ENCODE measurements around the gene KIF16B. TPM values are rescaled to one million over a fixed set of nuclear protein-coding genes. Genes with fewer than 3 reads are reported as not detected.
"Not testable (repeated sequence)": the region's sequence is repeated elsewhere in the genome, so short reads cannot be mapped to it uniquely, and the experiment has no call there.

Gene KIF16B
- total RNA-seq, 2 experiments from 2014 or later, result 7.7 to 7.9 TPM

DNA sequence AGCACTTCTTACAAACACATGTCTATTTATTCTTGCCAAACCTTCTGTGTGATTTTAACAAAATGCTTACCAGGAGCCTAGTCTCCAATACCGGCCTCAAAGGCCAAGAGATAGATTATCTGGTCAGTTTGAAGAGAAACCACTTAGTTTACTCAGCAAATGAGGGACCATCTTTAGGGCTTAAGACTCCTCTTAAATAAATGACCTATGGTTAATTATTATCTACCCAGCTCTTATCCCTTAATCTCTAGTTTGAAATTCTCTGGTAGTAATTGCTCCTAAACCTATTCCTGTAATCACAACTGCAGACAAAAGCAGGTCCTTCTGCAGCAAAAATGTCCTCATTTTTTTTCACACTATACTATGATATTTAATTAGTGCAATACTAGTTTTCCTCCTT is 301.8 kb downstream of the KIF16B start:
- no peaks in the 10 kb centered on the region for H3K27me3 Mint-ChIP-seq
- intact Hi-C loops (cut with micrococcal nuclease), result no loop called here
- ChIA-PET POLR2A (no interaction called here), CTCF (no interaction called here)
- H3K36me3 Mint-ChIP-seq, result peaks cover 43% of the 10 kb centered on the region
- H3K4me1 Mint-ChIP-seq (ENCODE audit: low read depth), result no peaks in the 10 kb centered on the region
- H3K9me3 Mint-ChIP-seq, result peaks cover 19% of the 10 kb centered on the region
- H3K27ac Mint-ChIP-seq, result no peak overlapping the region
- no peak overlapping the region for H3K4me3 Mint-ChIP-seq
- no peak for DNase-seq

DNA sequence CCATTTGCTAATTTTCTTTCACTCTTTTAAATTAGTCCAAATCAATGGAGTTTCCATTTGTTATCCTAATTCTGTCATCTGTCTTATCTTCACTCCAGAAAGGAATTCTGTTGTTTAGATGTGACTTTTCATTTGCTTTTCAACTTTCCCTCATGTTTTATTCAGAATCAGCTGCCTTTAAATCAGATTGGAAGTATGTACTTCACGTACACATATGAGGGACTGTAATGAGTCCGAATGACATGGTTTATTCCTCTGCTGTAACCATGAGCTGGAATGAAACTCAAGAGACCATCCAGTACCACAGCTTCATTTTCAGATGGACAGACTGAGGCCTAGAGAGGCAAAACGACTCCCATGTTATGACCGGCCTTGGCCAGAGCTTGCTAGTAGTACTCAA is 302.3 kb downstream of the KIF16B start:
- no peak for DNase-seq
- no peaks in the 10 kb centered on the region for H3K27me3 Mint-ChIP-seq
- peaks cover 23% of the 10 kb centered on the region for H3K9me3 Mint-ChIP-seq
- H3K36me3 Mint-ChIP-seq, result peaks cover 43% of the 10 kb centered on the region
- intact Hi-C loops (cut with micrococcal nuclease), result no loop called here
- POLR2A ChIA-PET, result no interaction called here
- no peaks in the 10 kb centered on the region for H3K4me1 Mint-ChIP-seq (ENCODE audit: low read depth)
- H3K27ac Mint-ChIP-seq, result no peak overlapping the region
- H3K4me3 Mint-ChIP-seq, result no peak overlapping the region
- CTCF ChIA-PET, result no interaction called here

DNA sequence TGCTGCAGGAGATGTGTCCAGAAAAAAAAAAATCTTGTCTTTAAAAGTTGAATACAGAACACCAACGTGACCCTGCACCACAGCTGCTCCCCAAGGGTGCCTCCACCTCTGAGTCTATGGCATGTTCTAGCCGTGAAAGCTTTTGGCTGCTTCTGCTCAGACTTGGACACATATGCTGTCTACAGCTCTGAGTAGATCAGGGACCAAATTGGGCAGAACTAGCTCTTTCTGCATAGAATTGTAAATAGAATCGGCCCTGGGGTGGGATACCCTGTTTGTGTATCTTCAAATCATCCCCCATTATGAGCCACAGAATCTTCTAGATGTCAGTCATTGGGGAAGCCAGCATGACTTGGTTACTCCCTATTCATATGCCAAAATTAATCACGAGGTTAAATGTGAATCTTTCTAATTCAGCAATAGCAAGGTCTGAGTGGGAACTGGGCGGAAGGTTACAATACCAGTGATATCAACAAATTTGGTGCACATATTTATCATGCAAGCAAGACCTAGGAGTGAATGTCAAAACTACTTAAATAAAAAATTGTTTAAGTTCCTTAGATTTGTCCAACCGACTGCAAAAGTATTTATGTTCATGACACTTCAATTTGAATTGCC is 302.8 kb downstream of the KIF16B start:
- Mint-ChIP-seq H3K27me3 (no peaks in the 10 kb centered on the region), H3K27ac (no peak overlapping the region), H3K4me1 (ENCODE audit: low read depth) (no peaks in the 10 kb centered on the region), H3K9me3 (peaks cover 29% of the 10 kb centered on the region), H3K4me3 (no peak overlapping the region), H3K36me3 (peaks cover 43% of the 10 kb centered on the region)
- ChIA-PET CTCF (no interaction called here), POLR2A (no interaction called here)
- intact Hi-C loops (cut with micrococcal nuclease), result no loop called here
- DNase-seq, result no peak

DNA sequence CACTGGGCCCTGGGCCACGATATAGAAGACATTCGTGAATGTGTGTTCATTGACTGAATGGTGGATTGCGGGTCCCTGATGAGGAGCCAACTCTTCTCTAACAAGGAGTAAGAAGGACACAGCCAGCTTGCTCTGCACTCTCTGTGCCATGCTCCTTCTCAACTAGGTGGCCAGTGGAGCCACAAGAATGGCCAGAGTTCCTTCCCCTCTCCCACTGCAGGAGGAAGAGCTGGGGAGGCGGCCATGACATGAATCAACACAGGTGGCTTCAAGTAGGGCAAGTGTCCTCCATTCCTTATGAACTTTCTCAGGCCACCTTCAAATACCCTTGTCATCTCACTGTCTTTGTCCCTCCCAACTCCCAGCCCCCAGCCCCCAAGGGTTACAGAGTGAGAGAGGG is 305.7 kb downstream of the KIF16B start:
- H3K4me1 Mint-ChIP-seq (ENCODE audit: low read depth), result no peaks in the 10 kb centered on the region
- H3K9me3 Mint-ChIP-seq, result peaks cover 30% of the 10 kb centered on the region
- peaks cover 24% of the 10 kb centered on the region for H3K36me3 Mint-ChIP-seq
- H3K4me3 Mint-ChIP-seq, result no peak overlapping the region
- CTCF ChIA-PET, result no interaction called here
- POLR2A ChIA-PET, result no interaction called here
- intact Hi-C loops (cut with micrococcal nuclease), result no loop called here
- no peak overlapping the region for H3K27ac Mint-ChIP-seq
- no peaks in the 10 kb centered on the region for H3K27me3 Mint-ChIP-seq
- DNase-seq, result no peak

DNA sequence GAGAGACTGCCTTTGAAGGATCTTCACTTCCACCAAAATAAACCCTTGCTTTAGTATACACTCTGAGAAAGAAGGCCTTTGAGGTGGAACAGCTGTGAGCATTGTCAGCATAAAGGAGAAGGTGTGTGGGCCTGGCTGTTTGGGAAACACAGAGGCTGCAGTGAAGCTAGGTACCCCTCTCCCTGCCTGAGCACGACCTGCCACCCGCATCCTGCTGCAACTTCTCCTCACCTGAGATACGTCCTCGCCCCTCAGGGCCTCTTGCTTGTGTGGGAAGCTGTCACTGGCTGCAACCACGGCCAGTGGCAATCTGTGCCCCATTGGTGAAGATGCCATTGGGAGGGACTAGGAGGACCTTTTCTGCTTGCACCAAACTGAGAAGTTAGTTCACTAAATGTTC is 307.9 kb downstream of the KIF16B start:
- H3K9me3 Mint-ChIP-seq, result peaks cover 30% of the 10 kb centered on the region
- H3K4me1 Mint-ChIP-seq (ENCODE audit: low read depth), result no peaks in the 10 kb centered on the region
- no peaks in the 10 kb centered on the region for H3K27me3 Mint-ChIP-seq
- H3K27ac Mint-ChIP-seq, result no peak overlapping the region
- intact Hi-C loops (cut with micrococcal nuclease), result no loop called here
- CTCF ChIA-PET, result no interaction called here
- peaks cover 15% of the 10 kb centered on the region for H3K36me3 Mint-ChIP-seq
- no peak overlapping the region for H3K4me3 Mint-ChIP-seq
- POLR2A ChIA-PET, result no interaction called here
- no peak for DNase-seq

DNA sequence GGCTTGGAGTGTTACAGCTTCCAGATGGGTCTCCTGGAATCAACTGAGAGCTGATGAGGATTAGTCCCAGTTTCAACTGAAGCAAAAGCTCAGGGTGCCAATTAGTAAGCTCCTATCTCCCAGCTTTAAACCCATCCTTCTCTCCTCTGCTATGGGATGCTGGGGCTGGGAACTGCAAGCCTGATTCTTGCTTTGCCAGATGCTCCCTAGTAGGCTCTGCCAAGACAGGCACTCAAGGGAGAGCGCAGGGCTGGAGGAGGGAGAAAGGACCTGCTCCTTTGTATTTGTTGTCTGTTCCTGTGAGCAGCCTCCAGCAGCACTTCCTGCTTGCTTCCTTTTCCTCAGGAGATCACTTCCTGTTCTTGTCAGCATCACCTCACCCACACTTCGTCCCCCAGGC is 309.7 kb downstream of the KIF16B start:
- no peak for DNase-seq
- Mint-ChIP-seq H3K36me3 (peaks cover 13% of the 10 kb centered on the region), H3K4me1 (ENCODE audit: low read depth) (no peaks in the 10 kb centered on the region), H3K27me3 (no peaks in the 10 kb centered on the region), H3K9me3 (peaks cover 26% of the 10 kb centered on the region), H3K27ac (no peak overlapping the region), H3K4me3 (no peak overlapping the region)
- ChIA-PET POLR2A (no interaction called here), CTCF (no interaction called here)
- intact Hi-C loops (cut with micrococcal nuclease), result no loop called here

DNA sequence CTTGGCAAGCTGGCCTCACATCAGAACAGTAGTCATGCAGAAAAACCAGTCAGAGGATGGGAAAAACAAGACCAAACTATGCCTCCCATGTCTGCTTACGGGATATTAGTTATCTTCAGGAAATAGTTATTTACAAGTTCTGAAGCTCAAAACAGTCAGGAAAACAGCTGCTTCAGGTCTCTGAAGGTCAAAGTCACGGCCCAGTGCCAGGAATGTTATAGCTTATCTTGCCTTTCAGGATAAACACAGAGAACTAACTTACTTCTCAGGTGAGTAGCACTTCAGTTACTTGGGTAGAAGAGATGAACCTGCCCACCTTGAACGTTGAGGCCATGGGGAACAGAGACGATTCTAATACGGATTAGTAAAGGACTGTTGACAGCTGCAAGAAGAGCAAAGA is 310.7 kb downstream of the KIF16B start:
- CTCF ChIA-PET, result interaction anchor here (1.4 kb wide), 1 partner anchor 213 kb away, joined by 3 read pairs; no protein-coding TSS in a partner anchor

DNA sequence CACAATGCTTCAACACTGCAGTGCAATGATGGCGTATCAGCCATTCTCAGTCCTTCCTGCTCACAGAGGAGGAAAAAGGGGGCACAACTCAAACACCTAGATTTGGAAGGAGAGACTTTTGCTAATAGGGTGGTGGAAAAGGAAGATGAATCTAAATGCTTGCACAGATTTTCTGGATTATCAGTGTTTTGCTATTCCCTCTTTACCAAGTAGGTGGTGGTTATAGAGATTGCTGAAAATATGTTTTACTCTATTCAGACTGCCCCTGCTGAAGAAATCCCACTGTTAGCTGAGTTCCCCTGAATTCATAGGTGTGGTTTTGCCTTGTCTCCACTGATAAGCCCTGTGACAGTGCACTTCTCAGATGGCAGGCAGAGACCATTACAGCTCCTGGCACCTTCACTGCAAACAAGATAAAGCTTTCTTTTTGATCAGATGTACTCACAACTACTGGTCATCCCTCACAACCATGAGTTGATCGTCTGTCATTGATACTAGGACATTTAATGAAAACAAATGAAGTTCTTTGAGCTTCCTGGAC is 311.4 kb downstream of the KIF16B start:
- peaks cover under 1% of the 10 kb centered on the region for H3K36me3 Mint-ChIP-seq
- H3K9me3 Mint-ChIP-seq, result peaks cover 15% of the 10 kb centered on the region

More for the DNA sequence above, 310.7 kb downstream of the KIF16B start:
- intact Hi-C loops (cut with micrococcal nuclease), result no loop called here
- H3K9me3 Mint-ChIP-seq, result peaks cover 23% of the 10 kb centered on the region
- H3K27ac Mint-ChIP-seq, result no peak overlapping the region
- no peaks in the 10 kb centered on the region for H3K4me1 Mint-ChIP-seq (ENCODE audit: low read depth)
- H3K27me3 Mint-ChIP-seq, result no peaks in the 10 kb centered on the region
- no peak overlapping the region for H3K4me3 Mint-ChIP-seq
- POLR2A ChIA-PET, result no interaction called here
- peaks cover 7% of the 10 kb centered on the region for H3K36me3 Mint-ChIP-seq
- no peak for DNase-seq

DNA sequence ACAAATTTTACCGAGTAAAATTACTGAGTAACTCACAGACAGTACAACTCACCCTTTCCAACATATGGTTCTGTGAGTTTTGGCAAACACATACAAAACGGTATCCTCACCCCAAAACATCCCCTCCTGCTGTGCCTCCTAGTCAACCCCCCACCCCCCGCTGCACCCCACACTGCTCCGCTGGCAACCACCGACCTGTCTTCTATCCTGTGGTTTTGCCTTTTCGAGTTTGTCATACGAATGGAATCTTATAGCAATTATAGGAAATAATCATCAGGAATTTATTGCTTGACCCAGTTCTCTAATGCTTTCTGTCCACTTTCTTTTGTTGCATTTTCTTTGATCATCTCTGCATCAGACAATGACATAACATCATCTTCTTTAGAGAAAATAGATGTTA is 312.3 kb downstream of the KIF16B start:
- Mint-ChIP-seq H3K9me3 (peaks cover 6% of the 10 kb centered on the region), H3K4me3 (no peak overlapping the region)

More for the DNA sequence above, 311.4 kb downstream of the KIF16B start:
- H3K27ac Mint-ChIP-seq, result no peak overlapping the region
- H3K4me3 Mint-ChIP-seq, result no peak overlapping the region
- no peak for DNase-seq
- intact Hi-C loops (cut with micrococcal nuclease), result no loop called here
- POLR2A ChIA-PET, result no interaction called here
- no peaks in the 10 kb centered on the region for H3K27me3 Mint-ChIP-seq
- CTCF ChIA-PET, result interaction anchor here (1.4 kb wide), 1 partner anchor 214 kb away, joined by 3 read pairs; no protein-coding TSS in a partner anchor
- H3K4me1 Mint-ChIP-seq (ENCODE audit: low read depth), result no peaks in the 10 kb centered on the region

DNA sequence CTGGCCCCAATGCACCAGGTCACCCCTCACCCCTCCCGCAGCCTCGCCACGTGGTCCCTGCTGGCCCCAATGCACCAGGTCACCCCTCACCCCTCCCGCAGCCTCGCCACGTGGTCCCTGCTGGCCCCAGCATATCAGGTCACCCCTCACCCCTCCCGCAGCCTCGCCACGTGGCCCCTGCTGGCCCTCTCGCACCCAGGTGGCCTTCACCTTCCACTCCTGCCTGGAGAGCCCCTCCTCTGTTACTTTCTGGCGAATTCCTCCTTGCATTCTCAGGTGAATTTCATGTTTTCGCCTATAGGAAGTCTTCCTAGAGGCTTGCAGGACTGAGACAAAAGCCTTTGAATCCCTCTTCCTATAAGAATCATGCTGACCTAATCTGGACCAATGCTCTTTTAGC is 313.1 kb downstream of the KIF16B start:
- intact Hi-C loops (cut with micrococcal nuclease), result not testable (repeated sequence)

More for the DNA sequence above, 312.3 kb downstream of the KIF16B start:
- DNase-seq, result no peak
- intact Hi-C loops (cut with micrococcal nuclease), result no loop called here
- Mint-ChIP-seq H3K36me3 (no peaks in the 10 kb centered on the region), H3K27ac (no peak overlapping the region), H3K27me3 (no peaks in the 10 kb centered on the region), H3K4me1 (ENCODE audit: low read depth) (no peaks in the 10 kb centered on the region)
- ChIA-PET CTCF (no interaction called here), POLR2A (no interaction called here)

DNA sequence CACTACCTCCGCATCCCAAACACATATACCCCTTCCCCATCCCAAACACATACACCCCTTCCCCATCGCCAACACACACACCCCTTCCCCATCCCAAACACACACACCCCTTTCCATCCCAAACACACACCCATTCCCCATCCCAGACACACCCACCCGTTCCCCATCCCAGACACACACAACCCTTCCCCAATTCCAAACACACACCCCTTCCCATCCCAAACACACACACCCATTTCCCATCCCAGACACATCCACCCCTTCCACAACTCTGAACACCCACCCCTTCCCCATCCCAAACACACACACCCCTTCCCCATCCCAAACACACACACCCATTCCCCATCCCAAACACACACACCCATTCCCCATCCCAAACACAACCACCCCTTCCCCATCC is 314.5 kb downstream of the KIF16B start:
- CTCF ChIA-PET, result no interaction called here

More for the DNA sequence above, 313.1 kb downstream of the KIF16B start:
- H3K4me3 Mint-ChIP-seq; H3K27me3 Mint-ChIP-seq; H3K27ac Mint-ChIP-seq; CTCF ChIA-PET; DNase-seq; H3K9me3 Mint-ChIP-seq; H3K4me1 Mint-ChIP-seq (ENCODE audit: low read depth); POLR2A ChIA-PET; H3K36me3 Mint-ChIP-seq: not testable (repeated sequence)

DNA sequence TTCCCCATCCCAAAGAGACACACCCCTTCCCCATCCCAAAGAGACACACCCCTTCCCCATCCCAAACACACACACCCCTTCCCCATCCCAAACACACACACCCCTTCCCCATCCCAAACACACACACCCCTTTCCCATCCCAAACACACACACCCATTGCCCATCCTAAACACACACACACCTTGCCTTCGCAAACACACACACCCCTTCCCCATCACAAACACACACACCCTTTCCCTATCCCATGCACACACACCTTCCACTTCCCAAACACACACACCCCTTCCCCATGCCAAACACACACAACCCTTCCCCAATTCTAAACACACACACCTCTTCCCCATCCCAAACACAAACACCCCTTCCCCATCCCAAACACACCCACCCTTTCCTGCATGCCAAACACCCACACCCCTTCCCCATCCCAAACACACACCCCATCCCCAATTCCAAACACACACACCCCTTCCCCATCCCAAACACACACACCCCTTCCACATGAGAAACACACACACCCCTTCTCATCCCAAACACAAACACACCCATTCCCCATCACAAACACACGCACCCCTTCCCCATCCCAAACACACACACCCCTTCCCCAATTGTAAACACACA is 315.3 kb downstream of the KIF16B start:
- Mint-ChIP-seq H3K36me3 (no peaks in the 10 kb centered on the region), H3K4me1 (ENCODE audit: low read depth) (no peaks in the 10 kb centered on the region), H3K27me3 (no peaks in the 10 kb centered on the region), H3K4me3 (no peak overlapping the region), H3K9me3 (no peaks in the 10 kb centered on the region), H3K27ac (no peak overlapping the region)
- no peak for DNase-seq
- intact Hi-C loops (cut with micrococcal nuclease), result no loop called here
- ChIA-PET POLR2A (no interaction called here), CTCF (no interaction called here)

More for the DNA sequence above, 314.5 kb downstream of the KIF16B start:
- Mint-ChIP-seq H3K4me3 (no peak overlapping the region), H3K9me3 (no peaks in the 10 kb centered on the region), H3K27me3 (no peaks in the 10 kb centered on the region), H3K36me3 (no peaks in the 10 kb centered on the region), H3K27ac (no peak overlapping the region), H3K4me1 (ENCODE audit: low read depth) (no peaks in the 10 kb centered on the region)
- no peak for DNase-seq
- intact Hi-C loops (cut with micrococcal nuclease), result no loop called here
- POLR2A ChIA-PET, result no interaction called here

DNA sequence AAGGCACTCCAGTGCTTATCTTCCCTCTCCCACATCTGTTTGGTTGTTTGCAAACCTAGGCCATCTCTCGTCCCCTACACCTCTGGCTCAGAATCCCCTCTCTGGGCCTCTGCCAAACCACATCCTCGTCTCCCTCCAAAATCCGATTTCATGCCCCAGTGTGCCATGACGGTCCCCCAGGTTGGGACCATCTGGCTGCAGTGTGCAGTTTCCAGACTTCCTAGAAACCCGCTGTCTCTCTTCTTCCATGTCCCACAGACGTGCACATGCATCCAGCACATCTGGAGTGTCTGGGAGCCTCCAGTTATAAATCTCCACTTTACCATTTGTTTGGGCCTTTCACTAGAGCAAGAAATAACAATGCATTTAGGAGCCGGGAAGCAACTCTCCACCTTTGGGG is 316.2 kb downstream of the KIF16B start:
- no peaks in the 10 kb centered on the region for H3K4me1 Mint-ChIP-seq (ENCODE audit: low read depth)
- H3K36me3 Mint-ChIP-seq, result no peaks in the 10 kb centered on the region
- no peak overlapping the region for H3K4me3 Mint-ChIP-seq
- no peaks in the 10 kb centered on the region for H3K27me3 Mint-ChIP-seq
- POLR2A ChIA-PET, result no interaction called here
- no peaks in the 10 kb centered on the region for H3K9me3 Mint-ChIP-seq
- intact Hi-C loops (cut with micrococcal nuclease), result no loop called here
- H3K27ac Mint-ChIP-seq, result no peak overlapping the region
- CTCF ChIA-PET, result no interaction called here
- DNase-seq, result no peak

Data from activated CD4-positive, alpha-beta memory T cell treated with anti-CD3 and anti-CD28 coated beads for 36 hours (primary cell).